ENCODE results near the gene WWOX. TPM values are rescaled to one million over a fixed set of nuclear protein-coding genes. Genes with fewer than 3 reads are reported as not detected.

Gene WWOX
- total RNA-seq, 3 donors from 2014 or later: 11.7 to 18.0 (median 13.8) TPM

DNA sequence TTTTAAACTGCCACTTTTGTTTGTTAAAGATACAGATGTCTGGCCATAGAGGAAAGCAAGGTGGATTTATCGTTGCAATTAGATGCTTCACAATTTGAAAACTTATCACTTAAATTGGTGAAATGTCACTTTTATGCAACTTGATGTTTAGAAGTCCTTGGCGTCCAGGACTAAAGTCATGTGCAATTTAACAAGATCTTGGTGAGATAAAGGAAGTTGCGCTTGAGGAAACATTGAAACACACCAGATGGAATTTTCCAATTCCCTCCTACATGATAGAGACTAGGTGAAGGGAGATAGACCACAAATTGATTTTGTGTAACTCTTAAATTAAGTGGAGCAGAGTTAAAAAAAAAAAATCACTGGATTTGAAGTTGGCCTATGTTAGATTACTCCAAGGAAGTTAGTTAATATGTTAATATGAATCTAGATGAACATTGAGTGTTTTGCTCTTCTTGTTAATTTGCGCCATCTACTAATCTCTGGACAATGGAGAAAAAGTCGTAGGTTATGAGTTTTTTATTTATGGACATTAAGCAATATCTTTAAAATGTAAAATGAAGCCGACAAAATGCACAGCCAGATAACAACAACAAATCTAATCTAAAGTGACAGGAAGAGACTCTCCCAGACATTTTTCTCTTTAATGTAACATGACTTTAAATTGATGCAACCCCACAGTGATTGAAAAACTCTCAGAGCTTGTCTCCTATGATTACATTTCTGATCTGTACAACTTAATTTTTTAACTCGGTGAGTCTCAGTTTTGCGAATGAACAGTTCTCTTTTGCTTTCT, 119.6 kb downstream of the WWOX start:
- intact Hi-C loops (cut with DNase I, micrococcal nuclease): no loop called here
- Histone ChIP-seq H3K9me3 (no peaks in the 10 kb centered on the region), H3K36me3 (ENCODE audit: low read depth) (no peaks in the 10 kb centered on the region), H3K4me3 (no peak overlapping the region), H3K4me1 (ENCODE audit: low read depth) (no peaks in the 10 kb centered on the region)
- no peak for ATAC-seq
- TF ChIP-seq, protein P1, sequence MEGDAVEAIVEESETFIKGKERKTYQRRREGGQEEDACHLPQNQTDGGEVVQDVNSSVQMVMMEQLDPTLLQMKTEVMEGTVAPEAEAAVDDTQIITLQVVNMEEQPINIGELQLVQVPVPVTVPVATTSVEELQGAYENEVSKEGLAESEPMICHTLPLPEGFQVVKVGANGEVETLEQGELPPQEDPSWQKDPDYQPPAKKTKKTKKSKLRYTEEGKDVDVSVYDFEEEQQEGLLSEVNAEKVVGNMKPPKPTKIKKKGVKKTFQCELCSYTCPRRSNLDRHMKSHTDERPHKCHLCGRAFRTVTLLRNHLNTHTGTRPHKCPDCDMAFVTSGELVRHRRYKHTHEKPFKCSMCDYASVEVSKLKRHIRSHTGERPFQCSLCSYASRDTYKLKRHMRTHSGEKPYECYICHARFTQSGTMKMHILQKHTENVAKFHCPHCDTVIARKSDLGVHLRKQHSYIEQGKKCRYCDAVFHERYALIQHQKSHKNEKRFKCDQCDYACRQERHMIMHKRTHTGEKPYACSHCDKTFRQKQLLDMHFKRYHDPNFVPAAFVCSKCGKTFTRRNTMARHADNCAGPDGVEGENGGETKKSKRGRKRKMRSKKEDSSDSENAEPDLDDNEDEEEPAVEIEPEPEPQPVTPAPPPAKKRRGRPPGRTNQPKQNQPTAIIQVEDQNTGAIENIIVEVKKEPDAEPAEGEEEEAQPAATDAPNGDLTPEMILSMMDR (IDR thresholded peaks at IDR 0.05): no peak
- DNase-seq: no peak

DNA sequence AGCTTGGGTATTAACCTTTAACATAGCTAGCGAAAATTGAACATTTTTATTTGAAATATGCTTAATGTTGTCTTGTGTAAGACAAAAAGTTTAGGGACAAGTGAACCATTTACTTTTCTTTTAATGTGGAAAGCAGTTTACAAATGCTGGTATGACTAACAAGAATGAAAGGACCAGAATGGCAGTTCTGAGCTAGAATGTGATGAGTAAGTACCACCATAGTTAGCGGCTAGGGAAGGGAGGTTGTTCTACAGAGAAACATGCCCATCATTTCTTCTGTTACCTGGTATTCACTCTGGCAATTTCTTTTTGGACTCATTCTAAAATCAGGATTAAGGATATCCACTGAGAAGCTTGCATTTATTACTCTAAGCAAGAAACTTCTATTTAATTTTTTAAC, 121.1 kb downstream of the WWOX start:
- no peak for ATAC-seq
- H3K4me1 ChIP-seq (ENCODE audit: low read depth): no peaks in the 10 kb centered on the region
- TF ChIP-seq, protein P1 (IDR thresholded peaks at IDR 0.05): no peak
- DNase-seq: no peak
- H3K9me3 ChIP-seq: no peaks in the 10 kb centered on the region
- no peak overlapping the region for H3K4me3 ChIP-seq
- no peaks in the 10 kb centered on the region for H3K36me3 ChIP-seq (ENCODE audit: low read depth)
- intact Hi-C loops (cut with DNase I, micrococcal nuclease): no loop called here

DNA sequence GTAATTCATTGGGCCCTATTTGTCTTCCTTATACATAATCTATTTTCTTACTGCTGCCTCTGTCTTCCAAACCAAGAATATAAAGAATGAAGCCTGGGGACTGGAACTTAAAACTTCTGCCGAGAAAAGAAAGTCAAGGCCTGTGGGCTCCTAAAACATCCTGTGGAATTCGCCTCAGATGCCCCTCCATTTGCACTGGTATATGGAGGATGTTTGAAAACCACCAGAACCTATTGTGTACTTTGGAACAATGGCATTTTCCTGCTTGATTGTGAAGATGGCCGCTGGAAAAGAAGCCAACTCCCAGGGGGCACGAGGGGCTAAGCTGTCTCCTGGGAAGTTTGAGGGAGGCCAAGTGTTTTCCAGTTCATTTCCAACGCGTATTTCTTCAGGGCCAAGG, 122.4 kb downstream of the WWOX start:
- no peak for DNase-seq
- intact Hi-C loops (cut with DNase I, micrococcal nuclease): no loop called here
- ATAC-seq: no peak
- Histone ChIP-seq H3K36me3 (ENCODE audit: low read depth) (no peaks in the 10 kb centered on the region), H3K9me3 (no peaks in the 10 kb centered on the region), H3K4me3 (no peak overlapping the region), H3K4me1 (ENCODE audit: low read depth) (no peaks in the 10 kb centered on the region)
- TF ChIP-seq, protein P1 (IDR thresholded peaks at IDR 0.05): no peak

DNA sequence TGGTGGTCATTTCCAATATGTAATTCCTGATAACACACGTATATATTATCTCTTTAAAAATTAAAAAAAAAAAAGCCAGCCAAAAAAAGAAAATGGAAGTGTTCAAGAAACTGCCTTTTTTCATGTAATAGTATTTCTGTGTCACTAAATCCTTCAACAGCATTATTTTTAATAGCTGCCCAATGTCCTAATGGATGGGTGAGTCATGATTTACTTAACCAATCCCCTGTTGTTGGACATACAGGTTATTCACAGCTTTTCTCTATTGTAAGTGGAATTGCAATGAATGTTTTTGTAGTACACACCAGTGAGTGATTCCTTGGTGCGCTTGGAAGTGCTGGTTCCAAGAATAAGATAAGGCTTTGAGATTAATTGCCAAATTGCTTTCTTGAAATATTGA, 124.9 kb downstream of the WWOX start:
- no peaks in the 10 kb centered on the region for H3K36me3 ChIP-seq (ENCODE audit: low read depth)
- DNase-seq (no peak), ATAC-seq (no peak)
- H3K9me3 ChIP-seq: no peaks in the 10 kb centered on the region
- no peak overlapping the region for H3K4me3 ChIP-seq
- H3K4me1 ChIP-seq (ENCODE audit: low read depth): no peaks in the 10 kb centered on the region
- TF ChIP-seq, protein P1 (IDR thresholded peaks at IDR 0.05): no peak
- intact Hi-C loops (cut with DNase I, micrococcal nuclease): no loop called here

DNA sequence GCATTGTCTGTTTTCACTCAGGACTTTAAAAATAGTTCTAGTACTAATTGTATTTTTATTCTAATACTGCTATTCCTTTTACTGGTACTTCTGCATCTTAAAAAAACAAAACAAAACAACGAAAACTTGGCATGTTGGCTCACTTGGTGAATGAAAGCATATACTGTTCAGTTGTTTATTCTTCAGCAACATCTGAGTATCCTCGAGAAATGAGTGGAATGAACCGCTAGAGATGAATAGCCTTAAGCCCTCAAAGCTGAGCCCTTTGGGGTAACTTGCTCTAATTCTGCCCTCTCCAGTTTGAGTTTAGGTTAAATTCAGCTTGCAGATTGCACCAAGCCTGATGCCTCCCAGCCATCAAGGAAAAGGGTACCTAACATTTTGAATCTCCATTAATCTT, 126.5 kb downstream of the WWOX start:
- intact Hi-C loops (cut with DNase I, micrococcal nuclease): no loop called here
- ATAC-seq (no peak), DNase-seq (no peak)
- Histone ChIP-seq H3K9me3 (no peaks in the 10 kb centered on the region), H3K36me3 (ENCODE audit: low read depth) (no peaks in the 10 kb centered on the region), H3K4me1 (ENCODE audit: low read depth) (peaks cover 6% of the 10 kb centered on the region), H3K4me3 (no peak overlapping the region)
- TF ChIP-seq, protein P1 (IDR thresholded peaks at IDR 0.05): no peak
